HG03354 (cell line): ENCODE measurements around the gene ERGIC1.

Experiments used
- ATAC-seq: cut with Tn5 transposase; IDR thresholded peaks from one replicate; pipeline ENCODE4 v1.9.1; 2021; ENCODE audit warnings: mild to moderate bottlenecking; ENCODE audit not compliant: unreplicated experiment, poor library complexity, severe bottlenecking

The ERGIC1 gene

DNA sequence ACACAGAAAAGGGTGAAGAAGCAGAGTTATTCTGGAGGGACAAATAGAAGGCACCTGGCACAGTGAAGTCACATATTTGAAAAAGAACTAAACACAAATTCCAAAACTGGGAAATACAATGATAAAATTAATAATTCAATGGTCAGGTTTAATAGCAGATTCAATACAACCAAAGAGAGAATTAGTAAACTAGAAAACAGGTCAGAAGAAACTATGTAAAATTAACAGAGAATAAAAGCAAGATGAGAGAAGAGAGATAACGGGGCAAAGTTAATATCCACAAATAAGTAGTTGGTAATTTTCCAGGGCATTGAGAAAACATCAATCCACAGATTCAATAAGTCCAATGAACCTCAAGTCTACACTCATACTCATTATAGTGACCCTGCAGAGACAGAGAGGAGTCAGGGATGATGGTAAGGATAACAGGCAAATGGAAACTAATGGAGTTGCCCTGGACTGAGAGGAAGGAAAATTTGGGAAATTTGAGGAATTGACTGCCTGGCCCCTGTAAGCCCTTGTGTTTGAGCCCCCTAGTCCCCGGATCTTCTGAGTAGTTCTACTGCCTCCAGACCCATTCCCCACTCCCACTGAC, 8.3 kb upstream of the ERGIC1 start:
- ATAC-seq = no peak

DNA sequence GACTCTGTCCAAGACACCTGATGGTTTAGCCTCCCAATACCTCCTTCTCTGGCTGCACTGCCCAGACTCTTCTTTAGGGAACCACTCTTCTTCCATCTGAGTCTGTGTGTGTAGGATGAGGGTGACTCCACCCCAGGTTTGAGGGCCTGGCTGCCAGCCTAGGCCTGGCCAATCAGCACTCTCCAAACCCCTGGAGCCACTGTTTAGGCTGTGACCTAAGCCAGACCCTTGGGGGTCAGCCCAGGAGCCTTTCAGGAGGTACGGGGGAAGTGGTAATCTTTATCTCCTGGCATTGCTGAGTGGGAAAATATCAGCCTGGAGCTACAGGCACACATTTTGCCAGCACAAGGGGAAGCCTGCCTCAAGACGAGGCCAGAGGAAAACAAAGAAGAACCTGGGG, 6.2 kb upstream of the ERGIC1 start:
- ATAC-seq = no peak

DNA sequence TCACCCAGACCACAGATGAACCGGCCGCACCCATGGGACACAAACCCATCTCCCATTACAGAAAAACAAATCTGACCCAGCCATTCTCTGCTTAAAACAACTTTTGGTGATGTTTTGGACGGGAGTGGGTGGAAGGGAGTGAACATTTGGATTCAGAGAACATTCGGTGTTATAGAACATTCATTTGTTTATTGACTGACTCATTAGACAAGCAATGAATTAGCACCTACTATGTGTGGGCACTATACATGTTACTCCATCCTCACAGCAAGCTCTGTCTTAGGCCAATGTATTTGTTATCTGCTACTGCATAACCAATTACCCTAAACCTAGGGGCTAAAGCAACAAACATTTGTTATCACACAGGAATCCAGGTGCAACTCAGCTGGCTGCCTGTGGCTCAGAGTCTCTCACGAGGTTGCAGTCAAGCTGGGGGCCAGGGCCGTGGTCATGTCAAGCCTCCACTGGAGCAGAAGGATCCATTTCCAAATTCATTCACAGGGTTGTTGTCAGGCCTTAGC, 5.1 kb upstream of the ERGIC1 start:
- no peak for ATAC-seq

DNA sequence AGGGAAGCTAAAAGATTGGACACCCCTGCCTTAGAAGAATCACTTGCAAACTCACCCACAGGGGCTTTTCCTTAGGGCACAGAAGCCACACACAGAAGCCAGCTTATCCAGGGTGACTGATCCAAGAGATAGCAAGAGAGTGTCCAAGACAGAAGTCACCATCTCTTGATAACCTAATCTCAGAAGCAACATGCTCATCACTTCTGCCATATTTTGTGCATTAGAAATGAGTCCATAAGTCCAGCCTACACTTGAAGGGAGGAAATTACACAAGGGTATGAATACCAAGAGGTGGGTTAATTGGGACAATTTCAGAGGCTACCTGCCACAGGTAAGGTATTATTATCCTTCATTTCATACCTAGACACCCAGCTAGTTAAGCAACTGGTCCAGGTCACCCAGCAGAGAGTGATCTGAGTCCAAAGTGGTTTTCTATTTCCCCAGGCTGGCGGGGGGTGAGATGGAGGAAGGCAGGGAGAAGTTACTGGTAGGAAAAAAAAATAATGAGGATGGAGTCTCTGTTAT, 3.7 kb upstream of the ERGIC1 start:
- no peak for ATAC-seq

DNA sequence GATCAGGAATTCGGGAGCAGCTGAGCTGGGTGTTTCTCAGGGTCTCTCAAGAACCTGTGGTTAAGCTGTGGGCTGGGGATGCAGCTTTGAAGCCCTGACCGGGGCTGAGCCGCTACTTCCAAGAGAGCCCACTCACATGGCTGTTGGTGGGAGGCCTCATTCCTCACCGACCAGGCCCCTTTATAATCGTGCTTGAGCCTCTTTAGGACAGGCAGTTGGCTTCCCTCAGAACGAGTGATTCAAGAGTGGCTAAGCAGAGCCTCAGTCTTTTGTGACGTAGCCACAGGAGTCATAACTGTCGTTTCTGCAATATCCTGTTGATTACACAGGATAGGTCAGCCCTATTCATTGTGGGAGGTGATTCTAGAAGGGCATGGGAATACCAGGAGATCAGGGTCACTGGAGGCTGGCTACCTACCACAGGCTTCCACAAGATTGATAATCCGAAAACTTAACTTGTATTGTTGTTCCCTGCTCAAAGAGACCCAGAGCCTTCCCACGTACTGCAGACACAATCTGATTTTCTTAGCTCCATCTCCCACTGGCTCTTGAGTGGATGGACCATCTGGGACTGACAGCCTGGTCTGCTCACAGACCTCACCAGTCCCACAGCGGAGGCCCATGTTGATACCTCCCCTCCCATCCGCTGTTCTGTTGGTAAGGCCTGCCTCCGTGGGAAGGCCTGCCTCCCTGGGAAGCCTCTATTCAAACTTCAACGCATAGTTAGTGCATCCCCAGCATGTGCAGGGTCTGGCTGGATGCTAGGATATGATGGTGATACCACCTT, 3.0 kb upstream of the ERGIC1 start:
- ATAC-seq = no peak

DNA sequence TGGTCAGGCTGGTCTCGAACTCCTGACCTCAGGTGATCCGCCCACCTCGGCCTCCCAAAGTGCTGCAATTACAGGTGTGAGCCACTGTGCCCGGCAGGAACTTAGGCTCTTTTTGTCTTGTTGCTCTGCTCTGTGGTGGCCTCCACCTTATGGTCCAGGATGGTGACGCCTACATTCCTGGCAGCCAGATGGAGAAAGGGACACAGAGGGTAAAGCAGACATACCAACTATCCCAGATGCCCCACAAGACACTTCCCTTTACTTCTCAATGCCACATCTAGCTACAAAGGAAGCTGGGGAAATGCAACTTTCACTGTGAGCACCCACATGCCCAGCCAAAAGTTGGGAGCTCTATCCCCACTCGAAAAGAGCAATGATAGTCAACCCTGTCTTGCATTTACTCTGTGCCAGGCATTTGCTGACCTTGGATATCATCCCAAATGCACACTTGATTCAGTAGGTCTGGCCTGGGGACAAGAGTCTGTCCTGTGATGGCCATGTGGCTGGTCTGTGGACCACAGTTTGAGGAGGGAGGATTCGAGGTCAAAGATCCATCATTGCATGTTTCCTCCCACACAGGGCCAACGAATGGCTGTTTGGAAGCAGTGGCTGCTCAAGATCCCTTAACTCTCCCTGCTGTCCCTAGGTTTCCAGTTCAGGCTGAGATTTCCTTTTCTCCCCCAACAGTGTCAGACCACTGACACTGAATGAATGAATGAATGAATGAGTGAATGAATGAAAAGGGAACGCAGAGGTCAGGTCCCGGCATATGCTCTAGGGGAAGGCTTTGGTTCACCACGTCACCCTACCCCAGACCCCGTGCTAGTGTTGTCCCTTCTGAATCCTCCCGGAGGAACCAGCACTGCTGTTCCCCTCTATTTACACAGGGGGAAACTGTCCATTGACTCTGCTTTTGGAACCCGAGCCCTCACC, 1.4 kb upstream of the ERGIC1 start:
- ATAC-seq = no peak

DNA sequence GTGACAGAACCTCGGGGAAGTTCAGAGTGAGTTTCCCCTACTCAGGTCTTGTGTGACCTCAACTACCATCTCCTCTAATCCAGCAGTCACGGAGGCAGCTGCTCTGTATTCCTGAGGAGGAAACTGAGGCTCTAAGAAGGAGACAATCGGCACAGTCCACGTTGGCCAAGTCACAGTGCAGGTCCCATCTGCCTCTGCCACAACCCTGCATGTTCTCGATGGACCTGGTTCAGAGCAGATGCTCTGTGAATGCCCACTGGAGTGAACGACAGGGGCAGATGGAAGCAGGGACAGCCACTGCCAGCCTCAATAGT, 722 bp upstream of the ERGIC1 start:
- no peak for ATAC-seq

DNA sequence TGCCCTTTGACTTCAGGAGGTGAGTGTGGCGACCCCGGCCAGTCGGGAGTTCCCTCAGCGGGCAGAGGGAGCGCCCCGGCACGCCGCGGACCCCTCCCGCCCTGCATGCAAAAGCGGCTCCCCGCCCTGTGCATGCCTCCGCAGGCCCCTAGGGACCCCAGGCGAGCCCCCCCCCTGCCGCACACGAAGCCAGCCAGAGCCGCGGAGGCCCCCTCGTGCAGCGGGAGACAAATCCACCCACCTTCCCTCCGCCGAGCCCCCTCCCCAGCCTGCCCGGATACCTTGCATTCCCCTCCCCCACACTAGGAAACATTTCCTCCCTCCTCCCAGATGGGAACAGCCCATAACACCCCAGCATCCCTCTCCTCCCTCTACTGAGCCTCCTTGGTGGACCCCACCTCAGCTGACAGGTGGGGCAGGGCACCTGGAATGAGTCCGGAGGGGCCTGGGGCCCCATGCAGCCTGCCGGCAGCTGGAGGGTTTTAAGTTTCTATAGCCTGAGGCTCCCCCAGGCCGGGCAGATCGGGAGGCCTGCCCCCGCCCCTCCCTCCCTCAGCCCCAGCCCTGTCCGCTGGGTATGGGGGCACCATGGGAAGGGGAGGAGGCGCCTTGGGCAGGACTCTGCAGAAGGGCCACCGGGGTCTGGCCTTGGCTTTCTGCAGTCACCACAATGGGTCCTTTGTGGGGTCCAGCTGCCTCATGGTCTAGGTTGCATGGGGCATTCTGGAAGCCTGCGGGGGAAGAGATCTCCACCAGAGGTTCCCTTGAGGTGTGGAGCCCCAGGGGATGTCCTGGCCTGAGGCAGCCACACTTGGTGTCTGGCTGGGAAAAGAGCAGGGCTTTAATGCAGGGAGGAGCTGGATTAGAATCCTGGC, 601 bp downstream of the ERGIC1 start:
- ATAC-seq = peak; percentile 26

DNA sequence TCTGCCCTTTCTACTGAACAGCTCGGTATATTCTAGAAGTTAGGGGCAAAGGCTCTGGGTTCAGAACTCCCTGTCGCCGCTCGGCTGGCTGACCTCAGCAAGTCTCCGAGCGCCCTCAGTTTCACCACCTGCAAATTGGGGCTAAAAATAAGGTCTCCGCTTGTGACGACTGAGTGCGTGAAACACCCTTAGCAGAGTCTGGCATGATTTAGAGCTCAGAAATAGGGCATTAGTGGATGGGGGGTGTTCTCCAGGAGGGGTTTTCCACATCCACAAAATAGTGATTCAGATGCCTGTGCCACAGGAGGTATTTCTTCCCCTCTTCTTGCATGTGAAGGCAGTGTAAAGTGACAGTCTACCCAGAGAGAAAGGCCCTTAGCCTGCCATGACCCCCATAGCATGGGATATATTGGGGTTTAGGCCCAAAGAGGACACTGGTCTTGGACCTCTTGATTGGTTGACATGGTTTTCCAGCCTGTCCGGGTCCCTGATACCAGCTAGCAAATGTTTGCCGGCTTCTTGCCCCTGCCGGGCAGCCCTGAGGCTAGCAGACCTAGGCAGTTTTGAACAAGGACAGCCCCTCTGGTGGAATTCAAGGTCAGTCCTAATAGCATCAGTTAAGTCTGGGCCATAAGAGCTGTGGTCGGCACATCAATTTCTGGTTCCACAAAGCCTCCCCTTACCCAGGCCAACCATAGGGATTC, 1.4 kb downstream of the ERGIC1 start:
- no peak for ATAC-seq

DNA sequence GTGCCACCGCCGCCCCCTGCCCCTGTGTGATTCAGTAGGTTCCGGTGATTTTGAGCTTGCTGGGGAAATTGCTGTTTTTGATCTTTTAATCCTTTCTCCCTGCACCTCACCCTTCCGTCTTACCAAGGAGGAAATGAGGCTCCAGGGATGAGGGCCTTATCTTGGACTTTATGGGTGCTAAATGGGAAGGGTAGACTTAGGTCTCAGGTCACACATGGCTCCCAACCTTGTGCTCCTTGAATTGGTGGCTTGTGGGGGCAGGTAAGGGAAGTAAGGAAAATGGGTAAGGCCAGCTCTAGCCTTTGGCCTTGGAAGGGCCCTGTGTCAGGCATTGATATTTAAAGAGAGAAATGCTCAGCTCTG, 1.9 kb downstream of the ERGIC1 start:
- no peak for ATAC-seq

DNA sequence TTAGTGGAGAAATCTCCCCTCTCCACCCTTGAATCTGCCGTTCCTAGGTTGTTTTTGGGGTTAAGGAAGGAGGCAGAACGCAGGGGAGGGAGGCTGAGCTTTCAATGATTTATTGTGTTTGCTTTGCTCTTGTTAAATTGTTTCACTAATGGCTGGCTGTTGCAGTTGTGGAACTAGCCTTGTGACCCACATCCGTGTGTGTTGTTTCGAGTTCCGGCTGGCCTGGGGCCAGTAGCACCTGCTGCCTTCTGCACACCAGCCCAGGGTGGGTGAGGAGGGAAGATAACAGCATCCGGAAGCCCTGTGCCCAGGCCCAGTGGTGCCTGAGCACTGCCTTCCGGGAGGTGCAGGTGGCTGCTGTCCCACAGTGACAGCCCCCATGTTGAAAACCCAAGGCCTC, 3.6 kb downstream of the ERGIC1 start:
- peak; percentile 82 for ATAC-seq

DNA sequence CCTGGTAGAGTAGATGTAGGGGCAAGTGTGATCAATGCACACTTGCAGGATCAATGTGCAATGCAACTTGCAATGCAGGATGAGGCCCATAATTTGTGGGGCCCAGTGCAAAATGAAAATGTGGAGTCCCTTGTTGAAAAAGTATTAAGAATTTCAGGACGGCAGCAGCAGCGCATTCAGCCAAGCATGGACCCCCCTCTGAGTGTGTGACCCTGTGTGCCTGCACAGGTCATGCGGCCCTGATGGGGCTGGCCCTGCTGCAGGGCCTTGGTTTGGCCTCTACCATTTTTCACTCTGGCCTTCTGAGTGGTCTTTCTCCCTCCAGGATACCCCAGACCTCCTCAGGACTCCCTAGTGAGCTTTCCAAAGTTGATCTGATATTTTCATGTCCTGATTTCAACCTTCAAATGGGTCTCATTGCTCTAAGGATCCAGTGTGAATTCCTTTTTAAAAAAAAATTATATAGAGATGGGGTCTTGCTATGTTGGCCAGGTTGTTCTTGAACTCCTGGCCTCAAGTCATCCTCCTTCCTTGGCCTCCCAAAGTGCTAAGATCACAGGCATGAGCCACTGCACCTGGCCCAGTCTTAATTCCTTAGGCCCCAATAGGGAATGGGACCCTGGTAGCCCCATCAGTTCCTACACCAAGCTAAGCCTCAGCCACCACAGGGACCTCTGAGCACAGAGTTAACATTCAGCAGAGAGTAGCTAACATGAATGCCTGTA, 4.3 kb downstream of the ERGIC1 start:
- ATAC-seq = no peak

DNA sequence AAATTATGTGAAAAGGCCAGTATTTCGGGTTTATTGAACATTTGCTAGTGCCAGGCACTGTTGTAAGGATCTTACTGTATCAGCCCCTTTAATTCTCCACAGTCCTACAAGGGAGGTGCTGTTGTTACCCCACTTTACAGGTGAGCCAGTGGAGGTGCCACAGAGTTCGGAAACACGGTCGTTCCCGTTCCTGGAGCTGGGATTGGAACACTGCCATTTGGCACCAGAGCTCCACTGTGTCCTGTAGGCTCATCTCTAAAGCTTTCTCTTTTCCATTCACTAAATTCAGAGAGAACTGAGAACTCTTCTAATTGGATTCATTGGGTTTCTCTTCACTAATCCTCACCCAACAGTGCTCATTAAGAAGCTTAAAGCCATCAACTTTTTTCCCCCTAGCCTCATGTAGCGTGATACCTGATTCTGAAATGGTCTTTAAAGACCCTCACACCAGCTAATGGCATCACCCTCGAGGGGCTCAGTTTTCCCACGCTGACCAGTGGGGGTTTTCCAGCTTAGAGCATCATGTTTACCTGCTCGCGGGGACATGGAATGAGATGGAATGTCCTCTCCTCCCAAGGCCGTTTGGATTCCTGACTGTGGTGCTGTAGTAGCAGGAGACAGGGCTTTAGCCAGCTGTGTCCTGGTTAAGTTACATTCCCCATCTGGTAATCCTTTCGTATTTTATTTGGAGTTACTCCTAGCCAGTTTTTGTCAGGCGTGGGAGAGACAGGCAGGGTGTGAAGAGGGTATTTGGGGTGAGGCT, 5.8 kb downstream of the ERGIC1 start:
- ATAC-seq = no peak

DNA sequence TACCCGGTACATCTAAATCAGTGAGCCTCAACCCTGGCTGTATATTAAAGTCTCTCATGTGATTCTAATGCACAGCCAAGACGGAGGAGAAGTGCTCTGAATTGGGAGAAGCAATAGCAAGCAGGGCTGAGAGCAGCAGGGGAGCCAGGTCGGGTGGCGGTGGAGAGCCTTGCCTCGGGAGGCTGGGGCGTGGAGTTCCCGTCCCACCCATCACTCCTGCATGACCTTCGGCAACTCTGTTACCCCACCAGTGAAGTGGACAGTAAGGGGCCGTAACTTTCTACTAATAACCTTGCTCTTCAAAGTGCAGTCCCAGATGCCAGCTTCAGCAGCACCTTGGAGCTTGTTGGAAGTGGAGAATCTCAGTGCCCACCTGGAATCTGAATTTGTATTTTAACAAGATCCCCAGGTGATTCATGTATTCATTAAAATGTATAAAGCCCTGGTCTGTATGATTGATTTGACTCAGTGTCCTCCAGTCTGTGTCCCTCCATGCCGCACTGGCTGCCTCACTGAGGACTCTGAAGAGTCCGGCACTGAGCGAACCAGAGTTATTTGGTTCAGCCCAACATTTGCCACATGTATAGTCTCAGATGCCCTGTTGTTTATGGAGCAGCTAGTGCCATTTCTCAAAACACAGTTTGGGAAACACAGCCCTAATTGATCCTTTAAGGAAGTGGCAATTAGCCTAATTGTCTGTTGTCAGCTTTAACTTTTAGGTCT, 6.5 kb downstream of the ERGIC1 start:
- no peak for ATAC-seq

DNA sequence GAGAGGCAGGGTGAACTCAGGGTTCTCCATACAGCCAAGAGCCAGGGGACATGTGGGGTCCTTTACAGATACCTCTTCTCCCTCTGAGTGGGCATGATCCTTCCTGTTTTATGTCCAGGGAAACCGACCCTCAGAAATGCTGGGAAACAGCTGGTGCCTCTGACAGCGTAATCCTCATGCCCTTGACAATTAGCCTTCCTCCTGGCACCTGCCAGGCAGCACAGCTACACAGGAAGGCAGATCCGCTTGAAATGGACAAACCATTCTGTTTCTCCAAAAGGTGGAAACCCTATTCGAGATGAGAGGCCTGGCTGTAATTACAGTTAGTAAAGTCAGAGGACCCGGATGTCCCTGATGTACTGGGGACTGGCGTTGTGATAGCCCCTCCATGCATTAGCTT, 7.2 kb downstream of the ERGIC1 start:
- no peak for ATAC-seq

DNA sequence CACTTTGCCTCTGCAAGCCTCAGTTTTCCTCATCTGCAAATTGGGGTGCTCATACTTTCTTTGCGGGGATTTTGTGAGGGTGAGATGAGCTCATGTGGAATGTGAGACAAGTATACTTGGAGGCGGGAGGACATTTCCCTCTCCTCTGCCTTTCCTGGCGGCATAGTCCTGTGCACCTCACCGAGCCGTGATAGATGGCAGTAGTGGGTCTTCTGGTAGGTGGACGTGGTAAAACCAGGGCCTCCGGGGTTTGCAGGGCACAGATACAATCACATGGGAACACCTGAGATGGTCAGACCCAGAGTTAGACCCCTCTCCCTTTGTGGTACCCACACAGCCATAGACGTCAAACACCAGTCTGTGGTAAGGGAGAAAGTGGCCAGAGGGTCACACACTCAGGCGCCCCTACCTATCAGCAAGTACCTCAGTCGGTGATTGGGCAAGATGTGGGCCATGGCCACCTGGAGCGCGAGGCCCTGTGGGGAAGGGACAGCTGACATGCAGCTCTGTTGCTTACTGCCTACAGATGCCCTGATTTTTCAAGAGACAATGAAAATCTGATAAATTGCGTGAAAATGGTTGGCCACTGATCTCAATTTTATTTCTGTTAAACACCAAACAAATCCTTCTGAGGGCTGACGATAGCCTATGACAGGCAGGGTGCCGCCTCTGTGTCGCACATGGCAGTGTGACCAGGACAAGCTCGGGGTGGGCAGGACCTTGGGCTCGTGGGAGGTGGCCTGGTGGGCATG, 9.9 kb downstream of the ERGIC1 start:
- ATAC-seq = no peak

DNA sequence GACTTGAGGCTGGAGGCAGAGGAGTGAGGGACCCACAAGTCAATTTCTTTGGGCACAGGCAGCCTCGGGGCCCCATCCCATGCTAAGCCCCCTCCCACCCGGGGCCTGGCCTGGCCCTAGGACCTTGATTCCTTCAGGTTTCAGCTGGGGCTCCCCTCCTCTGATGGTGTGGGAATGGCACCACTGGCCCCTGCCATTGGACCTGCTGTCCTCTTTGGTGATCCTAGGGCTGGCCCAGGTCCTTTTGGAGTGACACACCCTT, 10.5 kb downstream of the ERGIC1 start:
- ATAC-seq = no peak
